Fibroblast of peridontal ligament (primary cell): ENCODE measurements around the gene DOCK2.
A peak's percentile ranks its signal among the peaks of the same experiment; 100 is the strongest.
"Not testable (repeated sequence)": the region's sequence is repeated elsewhere in the genome, so short reads cannot be mapped to it uniquely, and the experiment has no call there.

Source experiments
- DNase-seq: peaks from one replicate; pipeline ENCODE4 v3.0.0-alpha.2; 2010; ENCODE audit errors: extremely low read depth

The DOCK2 gene

DNA sequence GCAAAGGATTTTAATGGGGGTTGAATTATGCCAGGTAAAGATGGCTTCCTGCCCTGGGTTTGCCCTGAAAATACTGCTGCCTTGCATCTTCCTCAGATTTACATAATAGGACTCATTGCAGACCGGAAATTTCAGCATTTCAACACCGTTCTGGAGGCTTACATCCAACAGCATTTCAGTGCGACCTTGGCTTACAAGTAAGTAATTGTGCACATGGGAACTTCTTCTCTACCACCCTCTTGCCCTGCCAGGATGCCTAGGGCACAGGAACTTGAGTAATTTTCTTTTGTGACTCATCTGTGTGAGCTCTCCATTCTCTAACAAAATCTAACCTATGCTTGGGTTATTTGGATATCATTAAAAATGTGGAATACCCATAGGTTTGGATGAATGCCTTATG is 80.2 kb downstream of the DOCK2 start:
- DNase-seq, result peak; percentile 36

DNA sequence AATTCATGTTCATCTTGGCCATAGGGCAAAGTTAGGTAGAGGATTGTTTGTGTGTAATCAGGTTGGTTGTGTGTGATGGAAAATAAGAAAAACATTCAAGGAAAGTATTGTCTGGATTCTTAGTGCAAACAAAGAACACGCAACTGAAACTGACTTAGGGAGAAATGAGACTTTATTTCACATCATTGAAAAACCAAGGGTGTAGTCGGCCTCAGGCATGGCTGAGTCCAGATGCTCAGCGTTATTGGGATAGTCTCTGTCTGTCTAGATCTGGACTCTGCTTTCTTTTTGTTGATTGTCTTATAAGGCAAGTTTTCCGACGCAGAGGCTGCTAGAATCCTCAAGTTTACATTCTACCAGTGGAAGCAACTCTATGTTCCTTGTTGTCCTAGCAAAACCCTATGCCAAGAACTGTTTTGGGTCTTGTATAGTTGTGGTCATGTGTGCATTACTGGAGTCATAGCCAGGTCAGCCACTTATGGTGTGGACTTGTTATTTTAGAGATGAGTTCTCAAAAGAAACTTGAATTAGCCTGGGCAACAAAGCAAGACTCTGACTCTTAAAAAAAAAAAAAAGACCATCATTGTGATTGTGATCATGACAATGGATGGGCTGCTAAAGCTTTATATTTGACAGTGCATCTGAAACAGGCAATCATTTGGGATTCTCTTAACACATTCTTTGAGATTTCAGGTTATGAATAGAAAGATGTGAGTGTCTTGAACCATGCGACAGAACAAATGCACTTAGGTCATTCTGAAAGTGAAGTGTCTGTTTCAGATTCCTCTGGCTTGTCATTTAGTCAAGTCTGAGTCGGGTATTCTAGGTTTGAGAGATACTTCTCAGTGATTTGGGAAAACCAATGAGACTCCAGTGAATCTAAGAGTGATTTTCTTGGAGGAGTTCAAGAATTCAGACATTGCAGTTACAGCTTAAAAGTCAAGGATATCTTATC is 82.6 kb downstream of the DOCK2 start:
- no peak for DNase-seq

DNA sequence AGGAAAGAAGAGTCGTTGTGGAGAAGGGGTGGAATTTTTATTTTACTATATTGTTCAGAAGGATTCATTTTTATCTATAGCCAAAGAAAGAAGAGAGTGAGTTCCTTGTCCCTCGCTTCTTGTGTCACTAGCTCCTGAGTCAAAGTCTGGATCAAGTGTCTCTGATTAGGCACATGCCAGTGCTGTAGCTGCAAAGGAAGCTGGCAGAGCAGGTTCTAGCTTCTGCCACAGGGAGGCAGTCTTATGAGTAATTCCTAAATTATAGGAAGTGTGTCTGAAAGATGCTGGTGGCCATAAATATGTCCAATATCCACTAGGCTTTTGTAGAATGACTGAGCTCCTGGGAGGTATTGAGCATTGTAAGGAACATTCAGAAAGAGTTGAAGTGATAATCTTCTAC is 84.7 kb downstream of the DOCK2 start:
- DNase-seq, result no peak

DNA sequence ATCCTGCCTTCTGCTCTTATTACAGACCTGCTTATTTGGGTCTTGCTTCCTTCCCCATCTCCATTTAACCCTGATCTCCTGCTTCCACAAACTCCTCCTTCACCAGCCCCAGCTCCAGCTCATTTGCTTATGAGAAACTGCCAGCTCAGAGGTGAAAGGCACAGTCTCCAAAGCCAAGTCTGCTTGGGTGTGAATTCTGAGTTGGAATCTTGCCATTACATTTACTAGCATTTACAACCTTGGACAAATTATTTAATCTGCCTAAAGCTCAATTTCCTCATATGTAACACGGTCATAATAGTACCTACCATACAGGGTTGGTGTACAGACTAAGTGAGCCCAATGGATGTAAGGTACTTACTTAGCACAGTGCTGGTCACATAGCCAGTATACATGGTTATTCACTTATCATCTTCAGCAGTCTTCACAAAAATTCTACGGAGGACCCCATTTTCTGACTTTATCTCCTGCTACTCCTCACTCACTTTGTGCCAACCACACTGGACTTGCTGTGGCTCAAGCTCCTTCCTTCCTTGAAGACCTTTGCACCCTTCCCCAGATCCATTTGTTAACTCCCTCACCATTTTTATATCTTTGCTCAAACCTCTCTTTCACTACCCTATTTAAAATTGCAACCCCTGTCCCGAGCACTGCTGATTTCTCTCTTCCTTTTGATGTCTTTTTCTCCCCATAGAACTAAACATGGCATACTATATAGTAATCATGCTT is 86.2 kb downstream of the DOCK2 start:
- no peak for DNase-seq

DNA sequence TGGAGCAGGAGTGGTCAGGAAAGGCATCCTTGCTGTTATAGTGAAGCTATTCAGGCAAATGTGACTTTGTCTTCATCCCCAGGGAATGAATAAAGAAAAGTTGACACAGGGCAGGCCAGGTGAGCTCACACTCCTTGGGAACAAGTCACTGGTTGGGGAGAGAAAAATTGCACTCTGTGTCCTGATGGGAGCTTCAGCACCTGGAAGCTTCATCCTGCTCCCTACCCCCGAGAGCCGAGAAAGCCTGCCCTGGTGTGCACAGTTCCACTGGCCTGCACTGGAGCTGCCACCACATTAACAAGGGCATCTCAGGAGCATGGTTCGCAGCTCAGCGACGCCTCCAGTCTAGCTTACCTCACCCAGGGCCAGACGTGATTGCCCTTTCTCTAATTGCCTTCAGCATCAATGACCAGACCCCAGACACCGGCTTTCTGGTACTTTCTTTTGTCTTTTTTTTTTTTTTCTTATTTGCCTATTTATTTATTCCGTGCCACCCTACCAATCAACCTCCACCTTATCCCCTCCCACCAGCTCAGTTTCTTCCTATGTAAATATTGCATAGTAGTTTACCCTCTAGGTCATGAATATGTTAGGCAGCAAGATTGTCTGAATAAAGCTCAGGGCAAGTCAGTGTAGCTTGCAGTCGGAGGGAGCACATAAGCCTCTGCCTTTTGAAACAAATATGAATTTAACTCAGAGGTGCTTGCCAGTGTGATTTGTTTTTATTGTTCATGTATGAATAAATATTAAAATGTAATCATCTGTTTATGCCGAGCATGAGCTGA is 87.4 kb downstream of the DOCK2 start:
- DNase-seq, result no peak

DNA sequence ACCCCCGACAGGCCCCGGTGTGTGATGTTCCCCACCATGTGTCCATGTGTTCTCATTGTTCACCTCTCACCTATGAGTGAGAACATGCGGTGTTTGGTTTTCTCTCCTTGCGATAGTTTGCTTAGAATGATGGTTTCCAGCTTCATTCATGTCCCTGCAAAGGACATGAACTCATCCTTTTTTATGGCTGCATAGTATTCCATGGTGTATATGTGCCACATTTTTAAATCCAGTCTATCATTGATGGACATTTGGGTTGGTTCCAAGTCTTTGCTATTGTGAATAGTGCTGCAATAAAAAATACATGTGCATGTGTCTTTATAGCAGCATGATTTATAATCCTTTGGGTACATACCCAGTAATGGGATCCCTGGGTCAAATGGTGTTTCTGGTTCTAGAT is 88.6 kb downstream of the DOCK2 start:
- DNase-seq, result not testable (repeated sequence)

DNA sequence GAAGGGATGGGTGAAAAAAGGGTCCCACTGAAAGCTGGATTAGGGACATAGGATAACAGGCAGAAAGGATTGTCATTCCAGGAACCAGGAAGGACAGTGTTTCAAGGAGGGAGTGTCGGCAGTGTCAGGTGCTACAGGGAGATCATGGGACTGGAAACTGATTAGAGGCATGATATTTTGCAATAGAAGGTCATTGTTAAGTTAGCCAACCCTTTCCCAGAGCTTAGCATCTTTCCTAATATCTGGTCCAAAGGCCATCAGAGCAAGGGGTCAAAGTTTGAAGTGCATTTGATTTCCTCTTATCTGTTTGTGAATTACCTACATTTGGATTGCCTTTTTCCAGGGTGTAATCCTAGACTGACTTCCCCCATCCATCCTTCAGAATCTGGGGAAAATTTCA is 91.3 kb downstream of the DOCK2 start:
- DNase-seq, result no peak

DNA sequence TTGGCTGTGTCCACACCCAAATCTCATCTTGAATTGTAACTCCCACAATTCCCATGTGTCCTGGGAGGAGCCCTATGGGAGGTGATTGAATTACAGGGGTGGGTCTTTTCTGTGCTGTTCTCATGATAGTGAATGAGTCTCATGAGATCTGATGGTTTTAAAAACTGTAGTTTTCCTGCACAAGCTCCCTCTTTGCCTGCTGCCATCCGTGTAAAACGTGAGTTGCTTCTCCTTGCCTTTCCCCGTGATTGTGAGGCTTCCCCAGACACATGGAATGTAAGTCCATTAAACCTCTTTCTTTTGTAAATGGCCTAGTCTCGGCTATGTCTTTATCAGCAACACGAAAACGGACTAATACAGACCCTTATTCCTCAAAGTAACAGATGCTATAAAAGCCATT is 94.1 kb downstream of the DOCK2 start:
- DNase-seq, result no peak

DNA sequence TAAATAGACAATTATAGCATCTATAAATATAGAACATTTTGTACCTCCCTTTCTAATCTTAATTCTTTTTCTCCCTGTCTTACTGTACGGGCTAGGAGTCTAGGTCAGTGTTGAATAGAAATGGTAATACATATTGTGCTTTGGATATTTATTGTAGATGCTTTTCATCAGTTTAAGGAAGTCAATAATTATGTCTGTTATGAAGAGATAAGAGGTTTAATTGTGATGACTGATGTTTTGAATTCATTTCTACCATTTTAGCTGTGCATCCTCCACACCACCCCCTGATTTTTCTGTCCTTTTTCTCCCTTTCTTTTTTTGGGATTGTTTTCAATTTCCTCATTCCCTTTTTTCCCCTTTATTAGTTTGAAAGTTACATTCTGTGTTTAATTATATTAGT is 95.8 kb downstream of the DOCK2 start:
- no peak for DNase-seq

DNA sequence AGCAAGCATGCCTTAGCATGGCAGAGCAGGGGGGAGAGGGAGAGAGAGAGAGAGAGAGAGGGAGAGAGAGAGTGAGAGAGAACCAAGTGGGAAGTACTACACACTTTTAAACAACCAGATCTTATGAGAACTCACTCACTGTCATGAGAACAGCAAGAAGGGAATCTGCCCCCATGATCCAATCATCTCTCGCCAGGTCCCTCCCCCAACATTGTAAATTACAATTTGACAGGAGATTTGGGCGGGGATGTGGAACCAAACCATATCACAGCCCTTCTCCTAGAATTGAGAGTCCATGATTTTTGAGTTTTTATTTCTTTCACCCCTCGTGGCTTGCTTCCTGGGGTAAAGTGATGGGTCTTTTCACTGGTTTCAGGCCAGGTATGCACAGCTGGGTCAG is 98.8 kb downstream of the DOCK2 start:
- DNase-seq, result no peak

DNA sequence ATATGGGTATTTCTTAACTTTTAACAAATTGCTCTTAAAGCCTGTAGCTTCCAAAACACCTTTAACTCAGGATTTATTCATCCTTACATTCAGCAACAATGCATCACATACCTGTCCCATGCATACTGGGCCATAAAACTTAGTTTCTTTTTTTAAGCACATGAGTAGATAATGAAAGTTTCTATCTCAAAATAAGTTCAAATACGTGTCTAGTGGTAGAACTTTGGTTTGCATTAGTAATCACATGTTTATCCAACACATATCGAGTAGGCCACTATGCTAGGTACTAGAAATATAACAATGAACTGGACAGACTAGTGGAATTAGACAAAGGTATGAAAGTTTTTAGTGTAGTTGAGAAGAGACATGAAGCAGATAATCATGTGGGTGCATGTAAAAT is 99.6 kb downstream of the DOCK2 start:
- no peak for DNase-seq

DNA sequence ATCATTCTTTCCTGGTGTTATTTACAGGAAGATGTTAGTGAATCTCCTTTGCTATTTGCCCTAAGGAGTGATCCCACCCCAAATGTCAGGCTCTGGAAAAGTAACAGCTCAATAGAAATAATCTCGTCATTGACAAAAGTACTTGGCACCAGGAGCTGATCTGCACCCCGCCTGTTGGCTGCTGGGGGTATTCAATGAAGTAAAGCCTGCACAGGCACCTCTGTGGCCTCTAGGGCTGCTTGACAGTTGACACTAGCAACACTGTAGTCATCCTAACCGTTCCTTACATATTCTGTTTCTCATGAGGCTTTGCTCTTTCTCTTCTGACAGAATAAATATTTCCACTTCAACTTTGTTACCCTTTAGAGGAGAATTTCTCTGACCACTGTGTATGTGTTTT is 103.4 kb downstream of the DOCK2 start:
- no peak for DNase-seq

DNA sequence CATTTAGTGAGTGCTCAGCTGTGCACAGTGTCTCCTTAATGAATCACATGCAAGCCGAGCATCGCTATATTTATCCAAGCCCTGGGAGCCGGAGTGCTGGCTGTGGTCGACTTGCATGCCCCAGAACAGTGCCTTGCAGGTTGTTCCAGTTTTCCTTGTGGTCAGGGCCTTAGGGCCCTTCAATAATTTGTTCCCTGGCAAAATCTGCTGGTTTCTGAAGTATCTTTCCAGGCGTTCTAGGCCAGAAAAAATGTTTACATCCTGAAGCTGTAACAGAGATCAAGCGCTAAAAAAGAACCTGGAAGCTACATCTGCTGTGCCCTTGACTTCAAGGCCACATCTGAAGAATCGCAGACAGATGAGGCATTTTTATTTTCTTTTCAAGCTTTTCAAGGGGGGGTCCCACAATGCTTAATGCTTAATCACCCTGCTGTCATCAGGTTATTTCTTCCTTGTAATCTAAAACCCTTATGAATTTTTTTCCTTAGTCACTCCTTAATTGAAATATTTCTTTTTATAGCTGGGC is 105.8 kb downstream of the DOCK2 start:
- DNase-seq, result peak; percentile 93

DNA sequence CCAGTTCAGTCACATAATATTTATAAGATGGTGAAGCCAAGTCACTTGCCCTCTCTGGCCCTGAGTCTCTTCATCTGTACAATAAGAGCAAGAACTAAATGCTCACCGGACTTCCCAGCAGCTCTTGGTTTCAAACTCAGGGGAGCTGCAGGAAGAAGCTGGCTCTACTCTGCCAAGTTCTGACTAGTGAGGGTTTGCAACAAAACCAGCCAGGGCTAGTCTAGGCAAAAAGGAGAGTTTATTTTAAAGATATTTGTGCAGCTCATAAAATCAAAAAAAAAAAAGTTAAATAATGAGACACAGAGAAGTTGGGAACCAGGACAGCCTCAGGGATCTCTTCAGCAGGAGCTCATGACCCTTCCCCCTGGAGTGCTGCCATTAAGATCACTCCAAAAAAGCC is 107.3 kb downstream of the DOCK2 start:
- DNase-seq, result peak; percentile 61

DNA sequence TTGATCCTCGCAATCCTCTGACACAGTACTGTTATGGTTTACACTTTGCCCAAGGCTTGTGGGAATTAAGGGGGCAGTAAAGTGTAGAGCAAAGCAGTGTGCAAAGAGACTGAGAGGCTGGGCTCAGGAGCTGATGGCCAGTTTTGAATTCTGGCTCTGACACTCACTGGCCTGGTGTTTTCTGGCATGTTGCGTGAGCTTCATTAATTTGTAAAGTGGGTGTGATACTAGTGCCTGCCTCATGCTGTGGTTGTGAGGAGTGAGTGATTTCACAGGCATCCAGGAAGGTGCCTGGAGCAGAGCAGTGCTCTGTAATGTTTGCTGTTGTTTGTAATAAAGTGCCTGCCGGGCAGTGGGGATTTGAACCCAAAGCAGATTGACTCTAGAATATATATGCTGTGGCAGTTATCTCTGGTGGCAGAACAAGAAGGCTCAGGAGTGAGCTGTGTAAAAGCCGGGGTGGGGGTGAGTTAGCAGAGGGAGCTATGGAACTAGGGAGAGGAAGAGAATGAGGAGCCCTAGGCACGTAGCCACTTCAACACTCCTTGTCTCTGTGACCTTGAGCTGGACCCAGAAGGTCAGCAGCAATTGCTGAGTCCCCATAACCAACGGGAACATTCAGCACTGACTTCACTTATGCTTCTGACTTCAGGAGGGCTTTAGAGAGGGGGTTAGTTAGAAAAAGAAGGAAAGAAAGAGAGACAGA is 108.5 kb downstream of the DOCK2 start:
- DNase-seq, result peak; percentile 52

DNA sequence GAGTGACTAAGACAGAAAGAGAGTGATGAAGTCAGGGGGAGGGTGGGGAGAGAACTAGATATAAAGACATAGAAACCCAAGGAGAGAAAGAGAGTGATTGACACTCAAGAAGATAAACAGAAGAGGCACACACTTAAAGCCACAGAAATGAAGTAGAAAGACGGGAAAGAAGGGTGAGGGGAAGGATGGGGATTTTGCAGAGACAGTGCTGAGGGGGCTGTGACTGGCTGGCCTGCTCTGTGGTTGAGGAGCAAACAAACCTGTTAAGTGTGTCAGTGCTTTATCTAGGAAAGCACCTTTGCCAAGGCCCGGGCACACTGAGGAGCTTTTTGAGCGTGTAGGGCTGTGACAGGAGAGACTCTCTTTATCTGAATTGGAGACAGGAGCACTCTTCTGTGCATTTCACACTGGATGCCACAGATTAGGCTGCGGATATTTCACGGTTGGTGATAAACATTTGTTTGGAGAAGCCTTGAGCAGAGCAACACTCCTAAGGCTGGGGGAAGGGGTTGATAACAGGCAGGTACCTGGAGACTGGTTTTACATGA is 109.1 kb downstream of the DOCK2 start:
- DNase-seq, result no peak

DNA sequence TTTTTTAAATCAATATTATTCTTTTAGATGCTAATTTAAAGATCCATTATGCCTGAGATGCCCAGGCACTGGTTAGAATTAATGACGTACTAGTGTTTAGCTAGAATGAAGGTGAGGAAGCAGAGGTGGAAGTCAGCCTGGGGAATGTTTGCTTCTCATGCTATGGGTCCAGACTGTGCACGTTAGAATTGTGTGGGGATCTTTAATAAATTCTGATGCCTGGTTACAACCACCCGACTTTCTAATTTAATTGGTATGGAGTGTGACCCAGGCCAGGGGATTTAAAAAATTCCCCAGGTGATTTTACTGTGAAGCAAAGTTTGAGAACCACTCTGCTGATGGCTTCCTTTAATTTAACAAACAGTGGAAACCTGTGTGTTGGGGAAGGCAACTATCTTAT is 111.1 kb downstream of the DOCK2 start:
- DNase-seq, result no peak

DNA sequence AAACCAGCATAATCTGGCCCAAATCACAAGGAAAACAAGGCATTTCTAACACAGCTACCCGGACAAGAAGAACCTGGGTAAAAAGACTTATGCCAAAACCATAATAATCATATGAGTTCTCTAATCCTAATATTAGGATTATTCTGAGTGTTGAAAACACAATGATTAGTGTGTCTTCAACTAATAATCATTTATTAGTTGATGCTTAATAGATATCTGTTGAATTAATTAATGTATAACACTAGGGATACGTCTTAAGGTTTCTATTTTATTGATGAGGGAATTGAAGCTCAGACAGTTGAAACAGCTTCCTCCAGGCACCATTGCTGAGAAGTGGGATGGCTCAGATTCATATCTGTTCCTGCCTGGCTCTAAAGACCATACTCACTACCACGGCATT is 112.2 kb downstream of the DOCK2 start:
- DNase-seq, result no peak

DNA sequence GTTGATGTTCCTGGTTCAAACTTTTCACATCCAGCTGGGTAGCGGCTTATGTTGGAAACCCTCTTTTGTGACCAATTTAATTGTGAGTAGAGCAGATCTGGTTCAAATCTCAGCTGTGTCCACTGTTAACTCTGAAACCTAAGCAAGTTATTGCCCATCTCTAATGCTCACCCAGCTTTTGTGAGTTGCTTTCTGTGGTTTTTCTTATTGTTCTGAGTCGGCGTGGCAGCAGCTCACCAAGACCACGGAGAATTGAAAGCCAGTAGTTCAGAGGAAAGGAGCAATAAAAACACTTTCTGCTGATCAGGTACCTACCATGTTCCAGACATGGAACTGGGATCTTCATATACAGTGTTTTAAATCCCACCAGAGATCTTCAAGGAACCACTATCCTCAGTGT is 114.4 kb downstream of the DOCK2 start:
- DNase-seq, result no peak

DNA sequence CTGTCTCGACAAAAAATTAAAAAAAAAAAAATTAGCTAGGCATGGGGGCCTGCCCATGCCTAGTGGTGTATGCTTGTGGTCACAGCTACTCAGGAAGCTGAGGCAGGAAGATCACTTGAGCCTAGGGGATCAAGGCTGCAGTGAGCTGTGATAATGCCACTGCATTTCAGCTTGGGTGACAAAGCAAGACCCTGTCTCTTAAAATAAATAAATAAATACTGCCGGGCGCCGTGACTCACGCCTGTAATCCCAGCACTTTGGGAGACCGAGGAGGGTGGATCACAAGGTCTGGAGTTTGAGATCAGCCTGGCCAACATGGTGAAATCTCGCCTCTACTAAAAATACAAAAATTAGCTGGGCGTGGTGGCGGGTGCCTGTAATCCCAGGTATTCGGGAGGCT is 115.5 kb downstream of the DOCK2 start:
- DNase-seq, result not testable (repeated sequence)

DNA sequence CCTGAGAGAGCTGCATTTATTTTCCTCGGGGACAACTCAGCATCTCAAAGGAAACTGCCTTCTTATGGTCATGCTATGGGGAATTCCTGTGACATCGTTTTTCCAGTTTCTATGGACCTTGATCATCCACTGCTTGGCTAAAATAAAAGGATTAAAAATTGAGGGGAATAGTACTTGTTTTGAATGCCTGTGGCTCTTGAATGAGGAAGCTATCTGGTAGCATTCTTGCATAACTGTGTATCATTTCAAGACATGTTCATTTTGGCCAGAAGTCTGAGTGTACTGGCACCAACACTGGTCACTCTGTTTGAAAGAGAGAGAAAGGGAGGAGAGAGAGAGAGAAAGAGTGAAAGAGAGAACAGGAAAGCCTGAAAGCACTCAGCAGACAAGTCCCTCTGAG is 116.7 kb downstream of the DOCK2 start:
- DNase-seq, result peak; percentile 90
